Endometrium (tissue), 2 donors: ENCODE results near the gene SCAF11.

Source experiments
- FAIRE-seq: peaks from 2 replicates; lab custom pipeline; 2012; peaks lifted over from hg19 to GRCh38; lab: Jason Lieb, UNC
- donor health status: control.
- donor health status: control.

The SCAF11 gene

GRCh38 chr12:45913631-45914030, 76.7 kb downstream of the SCAF11 start:
- no peak for FAIRE-seq

GRCh38 chr12:45912774-45913173, 77.6 kb downstream of the SCAF11 start:
- no peak for FAIRE-seq

GRCh38 chr12:45909041-45909713, 81.2 kb downstream of the SCAF11 start:
- FAIRE-seq, result no peak

GRCh38 chr12:45907955-45908354, 82.4 kb downstream of the SCAF11 start:
- no peak for FAIRE-seq

- FAIRE-seq, result no peak
These were observed 92.3 kb downstream of the SCAF11 start for GRCh38 chr12:45898094-45898493.

GRCh38 chr12:45895961-45896360, 94.4 kb downstream of the SCAF11 start:
- no peak for FAIRE-seq

GRCh38 chr12:45893240-45893639, 97.1 kb downstream of the SCAF11 start:
- no peak for FAIRE-seq

- FAIRE-seq, result no peak
These were observed 100.1 kb downstream of the SCAF11 start for GRCh38 chr12:45890276-45890675.

GRCh38 chr12:45887544-45887943, 102.8 kb downstream of the SCAF11 start:
- FAIRE-seq, result no peak

GRCh38 chr12:45886685-45887084, 103.7 kb downstream of the SCAF11 start:
- no peak for FAIRE-seq

- no peak for FAIRE-seq
These were observed 107.2 kb downstream of the SCAF11 start for GRCh38 chr12:45883187-45883586.

- peak; percentile 43 for FAIRE-seq
These were observed 109.8 kb downstream of the SCAF11 start for GRCh38 chr12:45880533-45880932.

GRCh38 chr12:45879363-45879895, 110.9 kb downstream of the SCAF11 start:
- peak; percentile 72 for FAIRE-seq

- FAIRE-seq, result no peak
These were observed 111.6 kb downstream of the SCAF11 start for GRCh38 chr12:45878630-45879255.

GRCh38 chr12:45877069-45877468, 113.3 kb downstream of the SCAF11 start:
- no peak for FAIRE-seq

GRCh38 chr12:45872446-45872845, 117.9 kb downstream of the SCAF11 start:
- no peak for FAIRE-seq
